T follicular helper cell (primary cell): ENCODE measurements around the gene SLC16A6.
"Not testable (repeated sequence)": the region's sequence is repeated elsewhere in the genome, so short reads cannot be mapped to it uniquely, and the experiment has no call there.

ENCODE experiments used
- DNase-seq: peaks from one replicate; pipeline ENCODE4 v3.0.0-alpha.2; 2020; ENCODE audit warnings: low read depth

Gene SLC16A6

DNA sequence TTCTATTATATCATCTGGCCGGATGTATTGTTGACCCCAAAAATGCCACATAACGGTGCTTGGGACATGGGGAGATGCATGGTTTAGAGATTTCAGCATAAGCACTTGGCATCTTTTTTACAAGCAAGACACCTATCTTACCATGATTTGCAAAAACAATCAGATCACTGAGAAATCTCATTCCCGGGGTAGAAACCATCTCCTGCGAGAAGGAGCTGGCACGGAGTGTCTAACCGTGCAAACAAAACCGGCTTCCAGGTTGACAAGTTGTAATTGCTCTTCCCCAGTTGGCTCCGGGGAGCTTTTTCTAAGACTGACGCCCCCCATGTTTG is 1.0 kb downstream of the SLC16A6 start:
- DNase-seq: no peak

GRCh38 chr17:68289473-68289872 is 1.5 kb downstream of the SLC16A6 start:
- DNase-seq: no peak

DNA sequence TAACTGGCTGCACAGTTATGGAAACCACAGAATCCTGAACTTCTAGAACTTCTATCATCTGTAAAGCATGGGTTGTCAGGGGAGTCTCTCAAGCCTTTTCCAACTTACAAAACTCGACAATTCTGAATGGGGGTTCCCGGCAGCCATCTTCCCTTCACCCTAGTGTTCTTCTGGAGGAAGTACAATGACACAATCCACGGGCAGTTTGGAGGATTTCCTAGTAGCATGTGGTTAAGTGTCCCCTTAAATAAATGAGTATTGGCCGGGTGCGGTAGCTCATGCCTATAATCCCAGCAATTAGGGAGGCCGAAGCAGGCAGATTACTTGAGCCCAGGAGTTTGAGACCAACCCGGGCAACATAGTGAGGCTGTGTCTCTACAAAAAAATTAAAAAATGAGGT is 2.1 kb downstream of the SLC16A6 start:
- DNase-seq: no peak

DNA sequence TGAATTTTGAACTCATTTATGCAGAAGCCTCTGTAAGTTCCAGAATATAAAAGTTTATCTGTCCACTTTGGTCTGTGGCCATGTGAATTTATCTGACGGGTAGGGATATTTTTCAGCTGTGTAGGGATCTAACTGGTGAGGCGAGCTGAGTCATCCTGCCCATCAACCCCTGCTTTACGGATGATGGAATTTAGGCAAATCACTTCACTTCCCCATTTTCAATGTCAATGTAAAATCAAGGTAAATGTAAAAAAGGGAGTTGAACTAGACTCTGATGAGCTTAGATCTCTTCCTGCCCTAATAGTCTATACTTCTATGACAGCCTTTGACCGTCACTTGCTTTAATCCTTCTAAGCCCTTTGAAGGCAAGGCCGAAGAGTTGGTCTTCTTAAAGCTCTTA is 2.6 kb downstream of the SLC16A6 start:
- no peak for DNase-seq

GRCh38 chr17:68281965-68282364 is 9.0 kb downstream of the SLC16A6 start:
- DNase-seq: not testable (repeated sequence)

GRCh38 chr17:68277807-68278206 is 13.1 kb downstream of the SLC16A6 start:
- no peak for DNase-seq

DNA sequence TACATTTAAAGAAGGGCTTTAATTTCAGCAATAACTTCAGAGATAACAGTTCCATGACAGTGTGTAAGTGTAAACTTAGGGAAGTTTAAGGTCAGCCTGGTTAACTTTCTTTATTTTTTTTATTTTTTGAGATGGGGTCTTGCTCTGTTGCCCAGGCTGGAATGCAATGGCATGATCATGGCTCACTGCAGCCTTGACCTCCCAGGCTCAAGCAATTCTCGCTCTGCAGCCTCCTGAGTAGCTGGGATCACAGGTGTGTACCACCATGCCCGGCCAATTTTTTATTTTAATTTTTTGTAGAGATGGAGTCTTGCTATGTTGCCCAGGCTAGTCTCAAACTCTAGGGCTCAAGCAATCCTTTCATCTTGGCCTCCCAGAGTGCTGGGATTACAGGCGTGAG is 14.6 kb downstream of the SLC16A6 start:
- not testable (repeated sequence) for DNase-seq

GRCh38 chr17:68273722-68274121 is 17.2 kb downstream of the SLC16A6 start:
- DNase-seq: no peak

GRCh38 chr17:68265833-68266232 is 25.1 kb downstream of the SLC16A6 start:
- DNase-seq: not testable (repeated sequence)

DNA sequence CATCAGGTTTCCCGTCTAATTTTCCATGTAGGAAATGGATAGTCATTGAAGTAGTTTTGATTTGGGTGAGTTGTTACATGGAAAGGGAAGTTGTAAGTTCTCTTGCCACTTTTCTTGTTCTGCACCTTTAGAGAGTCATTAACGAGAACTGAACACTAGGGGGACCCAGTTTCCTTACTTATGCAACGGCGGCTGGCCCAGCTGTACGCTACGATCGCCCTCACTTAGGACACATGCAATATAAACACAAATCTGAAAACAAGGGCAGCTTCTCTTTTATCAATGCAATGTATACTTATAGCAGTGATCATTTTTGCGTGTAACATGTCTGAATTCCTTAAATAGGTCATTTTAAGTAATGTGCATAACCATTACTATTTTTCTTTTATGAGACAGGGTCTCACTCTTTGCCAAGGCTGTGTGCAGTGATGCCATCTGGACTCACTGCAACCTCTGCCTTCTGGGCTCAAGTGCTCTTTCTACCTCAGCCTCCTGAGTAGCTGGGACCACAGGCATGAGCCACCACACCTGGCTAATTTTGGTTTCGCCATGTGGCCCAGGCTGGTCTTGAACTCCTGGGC is 27.7 kb downstream of the SLC16A6 start:
- not testable (repeated sequence) for DNase-seq

- not testable (repeated sequence) for DNase-seq
These were observed 28.5 kb downstream of the SLC16A6 start for GRCh38 chr17:68262467-68262866.

GRCh38 chr17:68260051-68260762 is 30.7 kb downstream of the SLC16A6 start:
- no peak for DNase-seq

- DNase-seq: not testable (repeated sequence)
These were observed 31.3 kb downstream of the SLC16A6 start for GRCh38 chr17:68259648-68259951.

GRCh38 chr17:68258890-68259647 is 31.9 kb downstream of the SLC16A6 start:
- peak; percentile 80 for DNase-seq

DNA sequence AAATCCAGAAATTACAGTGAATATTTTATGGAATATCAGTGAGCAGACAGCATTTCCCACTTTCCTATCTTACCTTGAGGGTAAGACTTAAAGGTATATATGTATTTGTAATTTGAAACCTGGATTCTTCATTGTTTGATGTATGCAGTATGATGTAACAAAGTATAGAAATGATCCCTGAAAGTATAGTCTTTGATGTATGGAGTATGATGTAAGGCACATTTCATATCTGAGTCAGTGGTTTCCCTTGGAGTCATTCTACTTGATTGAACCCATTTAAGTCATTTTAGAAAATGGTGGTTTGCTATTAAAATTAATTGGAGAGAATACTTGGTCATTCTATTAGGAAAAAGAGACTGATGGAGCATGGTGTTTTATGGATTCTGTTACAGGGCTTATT is 33.0 kb downstream of the SLC16A6 start:
- DNase-seq: no peak

DNA sequence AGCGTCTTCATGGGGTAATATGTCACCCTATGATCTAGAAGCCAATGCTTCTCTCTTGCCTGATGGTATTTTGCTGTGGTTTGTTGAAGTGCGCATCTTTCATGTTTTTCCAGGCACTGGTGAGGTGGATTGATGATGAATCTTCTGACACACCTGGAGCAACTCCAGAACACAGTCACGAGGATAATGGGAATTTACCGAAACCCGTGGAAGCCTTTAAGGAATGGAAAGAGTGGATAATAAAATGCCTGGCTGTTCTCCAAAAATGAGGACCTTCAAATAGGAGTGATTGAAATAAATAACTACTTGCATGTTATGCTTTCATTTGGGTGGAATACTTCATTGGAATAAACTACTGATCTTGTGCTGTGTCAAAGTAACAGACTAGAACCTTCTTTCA is 34.2 kb downstream of the SLC16A6 start:
- not testable (repeated sequence) for DNase-seq

- peak; percentile 10 for DNase-seq
These were observed 35.0 kb downstream of the SLC16A6 start for GRCh38 chr17:68255731-68256538.

DNA sequence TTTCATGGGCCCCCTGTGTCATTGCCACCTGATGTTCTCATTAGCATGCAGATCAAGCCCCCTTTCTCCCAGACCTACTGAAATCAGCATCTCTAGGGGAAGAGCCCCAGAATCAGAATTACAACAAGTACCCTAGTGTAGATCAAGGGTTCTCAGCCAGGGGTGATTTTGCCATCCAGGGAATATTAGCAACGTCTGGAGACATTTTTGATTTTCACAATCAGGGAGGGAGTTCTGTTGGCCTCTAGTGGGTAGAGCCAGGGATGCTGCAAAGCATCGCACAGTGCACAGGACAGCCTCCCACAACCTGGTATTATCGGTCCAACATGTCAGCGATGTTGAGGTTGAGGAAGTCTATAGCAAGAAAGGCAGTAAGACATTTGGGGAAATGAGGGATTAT is 35.8 kb downstream of the SLC16A6 start:
- no peak for DNase-seq

- DNase-seq: not testable (repeated sequence)
These were observed 37.5 kb downstream of the SLC16A6 start for GRCh38 chr17:68253426-68253825.

GRCh38 chr17:68249354-68249765 is 41.6 kb downstream of the SLC16A6 start:
- DNase-seq: peak; percentile 19

DNA sequence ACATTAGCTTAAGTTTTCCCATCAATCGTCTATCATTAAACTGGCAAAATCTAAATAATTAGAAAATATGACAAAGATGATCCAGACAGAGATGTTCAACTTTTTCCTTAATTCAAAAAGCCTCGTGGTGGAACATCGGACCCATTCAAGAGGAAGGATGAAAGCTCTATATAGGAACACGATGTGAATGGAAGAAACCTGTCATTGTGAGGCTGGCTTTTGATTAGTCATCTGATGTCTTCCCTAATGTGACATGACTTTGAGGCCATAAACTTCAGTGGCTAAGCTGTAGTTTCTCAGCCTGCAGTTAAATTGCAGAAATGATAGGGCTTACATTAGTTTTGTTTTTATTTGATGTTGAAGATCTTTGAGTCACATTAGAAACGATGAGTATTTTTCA is 42.0 kb downstream of the SLC16A6 start:
- DNase-seq: no peak

DNA sequence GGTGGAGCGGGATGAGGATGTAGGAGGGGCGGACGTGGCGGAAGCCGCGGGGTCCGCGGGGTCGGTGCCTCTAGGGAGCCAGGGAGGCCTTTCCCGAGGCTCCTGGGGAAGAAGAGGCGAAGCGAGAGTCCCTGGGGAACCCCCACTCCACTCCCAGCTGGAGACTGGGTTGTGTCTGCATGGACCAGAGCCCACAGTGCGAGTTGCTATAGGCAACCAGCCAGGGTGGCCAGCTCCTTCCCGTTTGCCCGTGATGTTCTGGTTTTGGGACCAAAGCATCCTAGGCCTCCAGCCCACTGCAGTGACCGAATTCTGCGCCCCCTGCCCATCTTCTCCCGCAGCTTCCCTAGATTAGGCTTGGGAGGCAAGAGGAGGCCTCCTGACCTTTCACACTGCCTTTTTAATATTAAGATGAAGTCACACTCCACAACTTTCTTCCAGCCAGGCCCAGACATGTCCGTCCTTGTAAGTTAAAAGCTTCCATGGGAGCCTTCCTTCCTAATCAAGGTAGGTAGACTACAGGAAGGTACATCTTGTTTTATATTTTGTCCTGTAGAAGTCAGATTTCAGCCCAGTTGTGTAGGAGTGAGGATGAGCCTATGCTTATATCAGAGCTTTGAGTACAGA is 42.6 kb downstream of the SLC16A6 start:
- DNase-seq: no peak
